GM23338 (cell line): ENCODE results near the gene SMIM5.
A peak's percentile ranks its signal among the peaks of the same experiment; 100 is the strongest.

Experiments
- EZH2 ChIP-seq: fragments of 200-600 bp; sonication (generic); IDR thresholded peaks from one replicate; pipeline ENCODE4 v1.8.0; 2017; ENCODE audit warnings: antibody characterized with exemption, mild to moderate bottlenecking, low read depth; ENCODE audit not compliant: unreplicated experiment
- EZH2phosphoT487 ChIP-seq: fragments of 200-600 bp; sonication (generic); IDR thresholded peaks from one replicate; pipeline ENCODE4 v1.8.1; 2018; ENCODE audit warnings: antibody characterized with exemption; ENCODE audit not compliant: unreplicated experiment
- NANOG ChIP-seq: IDR thresholded peaks from 2 replicates; pipeline ENCODE4 v1.6.1; 2016; ENCODE audit warnings: antibody characterized with exemption, borderline replicate concordance
- POLR2AphosphoS5 ChIP-seq: IDR thresholded peaks from 2 replicates; pipeline ENCODE4 v1.6.1; 2016; ENCODE audit warnings: antibody characterized with exemption, low read depth
- STAT1 ChIP-seq: IDR thresholded peaks from one replicate; pipeline ENCODE4 v1.6.1; 2016; ENCODE audit warnings: antibody characterized with exemption; ENCODE audit not compliant: unreplicated experiment
- TF ChIP-seq, protein P1 (sequence below), 2 experiments: fragments of 200-600 bp in 1 of 2; sonication (generic) in 1 of 2; conservative IDR thresholded peaks; 2 replicates each; pipeline versions ENCODE4 v1.5.1 to v1.6.1; 2016 to 2017; ENCODE audit warnings: antibody characterized with exemption in 2 of 2, low read depth in 2 of 2, mild to moderate bottlenecking in 2 of 2, moderate library complexity in 1 of 2
- TF ChIP-seq, protein P2 (sequence below): IDR thresholded peaks from one replicate; pipeline ENCODE4 v1.6.1; 2018; ENCODE audit warnings: antibody characterized with exemption; ENCODE audit not compliant: unreplicated experiment

DNA sequence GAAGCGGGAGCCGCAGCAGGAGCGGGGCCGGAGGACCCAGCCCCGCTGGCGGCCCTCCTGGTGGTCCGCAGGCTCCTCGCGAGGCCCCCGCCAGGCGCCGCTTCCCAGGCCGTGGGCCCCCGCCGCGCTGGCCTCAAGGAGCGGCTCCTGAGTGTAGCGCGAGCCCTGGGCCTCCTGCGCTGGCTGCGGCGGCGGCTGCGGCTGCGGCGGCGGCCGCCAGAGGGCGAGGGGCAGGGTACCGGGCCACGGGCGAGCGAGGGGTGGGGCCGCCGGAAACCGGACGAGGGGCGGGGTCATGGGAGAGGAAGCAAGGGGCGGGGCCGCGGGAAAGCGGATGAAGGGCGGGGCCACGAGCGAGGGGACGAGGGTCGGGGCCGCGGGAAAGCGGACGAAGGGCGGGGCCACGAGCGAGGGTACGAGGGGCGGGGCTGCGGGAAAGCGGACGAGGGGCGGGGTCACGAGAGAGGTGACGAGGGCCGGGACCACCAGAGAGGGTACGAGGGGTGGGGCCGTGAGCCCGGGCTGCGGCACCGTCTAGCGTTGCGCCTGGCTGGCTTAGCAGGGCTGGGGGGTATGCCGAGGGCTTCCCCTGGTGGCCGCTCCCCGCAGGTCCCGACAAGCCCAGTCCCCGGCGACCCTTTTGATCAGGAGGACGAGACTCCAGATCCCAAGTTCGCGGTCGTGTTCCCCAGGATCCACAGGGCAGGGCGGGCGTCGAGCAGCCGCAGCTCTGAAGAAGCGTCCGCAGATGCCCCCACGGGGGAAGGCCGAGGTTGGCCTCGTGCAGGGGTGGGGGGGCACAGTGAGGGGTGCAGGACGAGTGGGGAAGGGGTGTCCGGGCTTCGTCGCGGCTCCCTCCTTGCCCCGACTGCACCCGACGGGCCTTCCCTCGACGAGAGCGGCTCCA, 44.0 kb upstream of the SMIM5 start:
- TF ChIP-seq, protein P1, sequence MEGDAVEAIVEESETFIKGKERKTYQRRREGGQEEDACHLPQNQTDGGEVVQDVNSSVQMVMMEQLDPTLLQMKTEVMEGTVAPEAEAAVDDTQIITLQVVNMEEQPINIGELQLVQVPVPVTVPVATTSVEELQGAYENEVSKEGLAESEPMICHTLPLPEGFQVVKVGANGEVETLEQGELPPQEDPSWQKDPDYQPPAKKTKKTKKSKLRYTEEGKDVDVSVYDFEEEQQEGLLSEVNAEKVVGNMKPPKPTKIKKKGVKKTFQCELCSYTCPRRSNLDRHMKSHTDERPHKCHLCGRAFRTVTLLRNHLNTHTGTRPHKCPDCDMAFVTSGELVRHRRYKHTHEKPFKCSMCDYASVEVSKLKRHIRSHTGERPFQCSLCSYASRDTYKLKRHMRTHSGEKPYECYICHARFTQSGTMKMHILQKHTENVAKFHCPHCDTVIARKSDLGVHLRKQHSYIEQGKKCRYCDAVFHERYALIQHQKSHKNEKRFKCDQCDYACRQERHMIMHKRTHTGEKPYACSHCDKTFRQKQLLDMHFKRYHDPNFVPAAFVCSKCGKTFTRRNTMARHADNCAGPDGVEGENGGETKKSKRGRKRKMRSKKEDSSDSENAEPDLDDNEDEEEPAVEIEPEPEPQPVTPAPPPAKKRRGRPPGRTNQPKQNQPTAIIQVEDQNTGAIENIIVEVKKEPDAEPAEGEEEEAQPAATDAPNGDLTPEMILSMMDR (conservative IDR thresholded peaks at IDR 0.05; ENCODE audit: low read depth in 2 of 2): peak; percentile 38 to 59
- peak; percentile 68 for TF ChIP-seq POLR2AphosphoS5
- no peak for TF ChIP-seq STAT1
- TF ChIP-seq, protein P2, sequence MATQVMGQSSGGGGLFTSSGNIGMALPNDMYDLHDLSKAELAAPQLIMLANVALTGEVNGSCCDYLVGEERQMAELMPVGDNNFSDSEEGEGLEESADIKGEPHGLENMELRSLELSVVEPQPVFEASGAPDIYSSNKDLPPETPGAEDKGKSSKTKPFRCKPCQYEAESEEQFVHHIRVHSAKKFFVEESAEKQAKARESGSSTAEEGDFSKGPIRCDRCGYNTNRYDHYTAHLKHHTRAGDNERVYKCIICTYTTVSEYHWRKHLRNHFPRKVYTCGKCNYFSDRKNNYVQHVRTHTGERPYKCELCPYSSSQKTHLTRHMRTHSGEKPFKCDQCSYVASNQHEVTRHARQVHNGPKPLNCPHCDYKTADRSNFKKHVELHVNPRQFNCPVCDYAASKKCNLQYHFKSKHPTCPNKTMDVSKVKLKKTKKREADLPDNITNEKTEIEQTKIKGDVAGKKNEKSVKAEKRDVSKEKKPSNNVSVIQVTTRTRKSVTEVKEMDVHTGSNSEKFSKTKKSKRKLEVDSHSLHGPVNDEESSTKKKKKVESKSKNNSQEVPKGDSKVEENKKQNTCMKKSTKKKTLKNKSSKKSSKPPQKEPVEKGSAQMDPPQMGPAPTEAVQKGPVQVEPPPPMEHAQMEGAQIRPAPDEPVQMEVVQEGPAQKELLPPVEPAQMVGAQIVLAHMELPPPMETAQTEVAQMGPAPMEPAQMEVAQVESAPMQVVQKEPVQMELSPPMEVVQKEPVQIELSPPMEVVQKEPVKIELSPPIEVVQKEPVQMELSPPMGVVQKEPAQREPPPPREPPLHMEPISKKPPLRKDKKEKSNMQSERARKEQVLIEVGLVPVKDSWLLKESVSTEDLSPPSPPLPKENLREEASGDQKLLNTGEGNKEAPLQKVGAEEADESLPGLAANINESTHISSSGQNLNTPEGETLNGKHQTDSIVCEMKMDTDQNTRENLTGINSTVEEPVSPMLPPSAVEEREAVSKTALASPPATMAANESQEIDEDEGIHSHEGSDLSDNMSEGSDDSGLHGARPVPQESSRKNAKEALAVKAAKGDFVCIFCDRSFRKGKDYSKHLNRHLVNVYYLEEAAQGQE: no peak
- TF ChIP-seq EZH2: no peak
- TF ChIP-seq NANOG: no peak
- TF ChIP-seq EZH2phosphoT487: no peak
